HG02884 (cell line): Measurements from ENCODE around the gene PNPLA7.
"Not testable (repeated sequence)": the region's sequence is repeated elsewhere in the genome, so short reads cannot be mapped to it uniquely, and the experiment has no call there.

Experiments used
- ATAC-seq: cut with Tn5 transposase; IDR thresholded peaks from one replicate; pipeline ENCODE4 v1.9.1; 2021; ENCODE audit warnings: mild to moderate bottlenecking, moderate library complexity; ENCODE audit not compliant: unreplicated experiment

PNPLA7 gene

GRCh38 chr9:137452761-137453642, 97.2 kb downstream of the PNPLA7 start:
- no peak for ATAC-seq

- ATAC-seq: no peak
These were observed 98.0 kb downstream of the PNPLA7 start for GRCh38 chr9:137452006-137452760.

GRCh38 chr9:137451264-137452005, 98.8 kb downstream of the PNPLA7 start:
- not testable (repeated sequence) for ATAC-seq

- not testable (repeated sequence) for ATAC-seq
These were observed 99.5 kb downstream of the PNPLA7 start for GRCh38 chr9:137450539-137451222.

GRCh38 chr9:137449931-137450538, 100.2 kb downstream of the PNPLA7 start:
- ATAC-seq: no peak

GRCh38 chr9:137449081-137449844, 100.9 kb downstream of the PNPLA7 start:
- no peak for ATAC-seq

GRCh38 chr9:137448602-137448962, 101.6 kb downstream of the PNPLA7 start:
- ATAC-seq: no peak

- no peak for ATAC-seq
These were observed 102.2 kb downstream of the PNPLA7 start for GRCh38 chr9:137447722-137448601.

GRCh38 chr9:137446851-137447471, 103.2 kb downstream of the PNPLA7 start:
- no peak for ATAC-seq

GRCh38 chr9:137445930-137446431, 104.2 kb downstream of the PNPLA7 start:
- no peak for ATAC-seq

GRCh38 chr9:137445275-137445807, 104.9 kb downstream of the PNPLA7 start:
- no peak for ATAC-seq

- ATAC-seq: no peak
These were observed 106.0 kb downstream of the PNPLA7 start for GRCh38 chr9:137444106-137444790.

- ATAC-seq: no peak
These were observed 108.3 kb downstream of the PNPLA7 start for GRCh38 chr9:137441935-137442321.

- no peak for ATAC-seq
These were observed 108.8 kb downstream of the PNPLA7 start, which contains the start of gene ENTPD8 for GRCh38 chr9:137441289-137441934. Gene ENTPD8 (minus strand): TSS chr9:137441357. CDS start chr9:137438285, 3,072 bp downstream.

GRCh38 chr9:137439158-137439714, 111.0 kb downstream of the PNPLA7 start:
- ATAC-seq: no peak

- no peak for ATAC-seq
These were observed 111.5 kb downstream of the PNPLA7 start for GRCh38 chr9:137438591-137439157.
